AG04450 (cell line): Measurements from ENCODE around the gene SH3BP5. TPM values are rescaled to one million over a fixed set of nuclear protein-coding genes. Genes with fewer than 3 reads are reported as not detected.
A peak's percentile ranks its signal among the peaks of the same experiment; 100 is the strongest.

Source experiments
- CTCF ChIA-PET: fragments of 300-600, 350-600 bp; formaldehyde crosslinking; extraction: SDS; loops from one replicate; lab custom pipeline; 2022; ENCODE audit warnings: antibody characterized with exemption, inconsistent platforms; lab: Charles Lee
- POLR2A ChIA-PET: fragments of 350-600 bp; formaldehyde crosslinking; extraction: SDS; loops from one replicate; lab custom pipeline; 2021; ENCODE audit warnings: antibody characterized with exemption, inconsistent platforms; lab: Yijun Ruan, JAX
- DNase-seq: peaks from one replicate; pipeline ENCODE4 v3.0.0-alpha.2; 2011; ENCODE audit warnings: low read depth, low spot score
- H3K27ac ChIP-seq: one replicate; pipeline ENCODE4 v1.5.1; 2012; ENCODE audit warnings: low read depth, low read length, control low read depth
- H3K27me3 ChIP-seq: one replicate; pipeline ENCODE4 v1.6.0; 2012; ENCODE audit warnings: low read length; ENCODE audit not compliant: control insufficient read depth, insufficient read depth
- H3K4me3 ChIP-seq: 2 replicates; pipeline ENCODE4 v1.5.1; 2011; ENCODE audit warnings: mild to moderate bottlenecking, low read depth, low read length, control low read depth
- H3K9me3 ChIP-seq: 2 replicates; pipeline ENCODE4 v1.5.1; 2012; ENCODE audit warnings: low read length; ENCODE audit not compliant: control insufficient read depth, insufficient read depth
- CTCF ChIP-seq: IDR thresholded peaks from 2 replicates; pipeline ENCODE4 v1.5.1; 2011; ENCODE audit warnings: low read depth, low read length, control low read depth, inconsistent platforms
- polyA plus RNA-seq: library from polyadenylated mRNA; depleted of rRNA; stranded (reverse); fragments of >200 nt; gene quantifications from 2 replicates; pipeline ENCODE4 v1.2.3, GENCODE V29; 2011

Gene SH3BP5
- polyA plus RNA-seq, 1 experiment, result 16.6 TPM

GRCh38 chr3:15246186-15246585, 86.2 kb downstream of the SH3BP5 start:
- Histone ChIP-seq H3K4me3 (no peak overlapping the region), H3K27me3 (no peaks in the 10 kb centered on the region), H3K27ac (no peak overlapping the region), H3K9me3 (no peaks in the 10 kb centered on the region)
- ChIA-PET POLR2A (no interaction called here), CTCF (interaction anchor here (1.3 to 1.6 kb wide), 2 partner anchors 10 to 22 kb away, joined by 3 to 4 read pairs; no protein-coding TSS in a partner anchor)
- TF ChIP-seq CTCF, result no peak
- DNase-seq, result no peak

- no peaks in the 10 kb centered on the region for H3K9me3 ChIP-seq
- H3K27me3 ChIP-seq, result no peaks in the 10 kb centered on the region
- TF ChIP-seq CTCF, result no peak
- H3K4me3 ChIP-seq, result no peak overlapping the region
- DNase-seq, result no peak
- ChIA-PET CTCF (interaction anchor here (0.6 to 0.9 kb wide), 5 partner anchors 25 to 162 kb away, joined by 3 to 4 read pairs (median 3); no protein-coding TSS in a partner anchor), POLR2A (no interaction called here)
- H3K27ac ChIP-seq, result no peak overlapping the region
Measured at GRCh38 chr3:15243822-15244482, 88.4 kb downstream of the SH3BP5 start.

- no peak for DNase-seq
- Histone ChIP-seq H3K27me3 (no peaks in the 10 kb centered on the region), H3K27ac (no peak overlapping the region), H3K9me3 (no peaks in the 10 kb centered on the region), H3K4me3 (no peak overlapping the region)
- ChIA-PET POLR2A (no interaction called here), CTCF (interaction anchor here (0.9 to 3.9 kb wide), 5 partner anchors 19 to 164 kb away, joined by 3 to 14 read pairs (median 3); no protein-coding TSS in a partner anchor)
- TF ChIP-seq CTCF, result 0 out of 2 replicates have a peak, but pooled peaks have one; percentile 26
Measured at GRCh38 chr3:15241341-15241740, 91.0 kb downstream of the SH3BP5 start.

- H3K27ac ChIP-seq, result no peak overlapping the region
- POLR2A ChIA-PET, result no interaction called here
- no peak for DNase-seq
- TF ChIP-seq CTCF, result no peak
- no peaks in the 10 kb centered on the region for H3K9me3 ChIP-seq
- H3K4me3 ChIP-seq, result no peak overlapping the region
- CTCF ChIA-PET, result no interaction called here
- H3K27me3 ChIP-seq, result no peaks in the 10 kb centered on the region
Measured at GRCh38 chr3:15229262-15229661, 103.1 kb downstream of the SH3BP5 start.

- TF ChIP-seq CTCF, result no peak
- CTCF ChIA-PET, result no interaction called here
- H3K27me3 ChIP-seq, result no peaks in the 10 kb centered on the region
- no peaks in the 10 kb centered on the region for H3K9me3 ChIP-seq
- POLR2A ChIA-PET, result no interaction called here
- H3K4me3 ChIP-seq, result no peak overlapping the region
- no peak for DNase-seq
- no peak overlapping the region for H3K27ac ChIP-seq
Measured at GRCh38 chr3:15228147-15228546, 104.2 kb downstream of the SH3BP5 start.
